Common myeloid progenitor, CD34-positive (primary cell): ENCODE results near the gene CSMD2.

ENCODE experiments used
- CTCF ChIA-PET: fragments of 350-600 bp; sonication (Branson Sonifier 250); formaldehyde crosslinking; loops from one replicate; lab custom pipeline; 2021; ENCODE audit warnings: antibody characterized with exemption; lab: Charles Lee
- POLR2A ChIA-PET: fragments of 350-600 bp; sonication (Branson Sonifier 250); formaldehyde crosslinking; loops from one replicate; lab custom pipeline; 2021; ENCODE audit warnings: antibody characterized with exemption; lab: Charles Lee
- DNase-seq, 3 donors: peaks; one replicate each; pipeline versions ENCODE4 v3.0.0 to v3.0.0-alpha.2; 2013
- H3K27ac ChIP-seq, 2 experiments: 1 replicate in 1 of 2; 2 replicates in 1 of 2; pipeline ENCODE4 v1.7.0; 2013; ENCODE audit warnings: inconsistent platforms in 2 of 2, low read length in 2 of 2, mild to moderate bottlenecking in 2 of 2, low read depth in 1 of 2, moderate library complexity in 1 of 2; ENCODE audit not compliant: severe bottlenecking in 2 of 2, insufficient read depth in 1 of 2, poor library complexity in 1 of 2
- H3K27me3 ChIP-seq, 5 experiments: replicated peaks in 2 of 5; 1 replicate in 3 of 5; 2 replicates in 2 of 5; pipeline versions ENCODE4 v1.6.1 to v1.7.0; 2013; ENCODE audit warnings: low read length in 4 of 5, mild to moderate bottlenecking in 2 of 5, moderate library complexity in 2 of 5, inconsistent platforms in 1 of 5; ENCODE audit not compliant: insufficient read depth in 5 of 5, control insufficient read depth in 4 of 5
- H3K36me3 ChIP-seq, 4 experiments: 1 replicate in 2 of 4; 2 replicates in 2 of 4; pipeline versions ENCODE4 v1.6.1 to v1.7.0; 2013; ENCODE audit warnings: low read length in 3 of 4, control low read depth in 1 of 4, mild to moderate bottlenecking in 1 of 4; ENCODE audit not compliant: control insufficient read depth in 4 of 4, insufficient read depth in 4 of 4
- H3K4me1 ChIP-seq, 4 experiments: 1 replicate in 3 of 4; 2 replicates in 1 of 4; pipeline versions ENCODE4 v1.6.1 to v1.7.1; 2013; ENCODE audit warnings: low read length in 3 of 4, mild to moderate bottlenecking in 3 of 4, control low read depth in 1 of 4, inconsistent platforms in 1 of 4, moderate library complexity in 1 of 4; ENCODE audit not compliant: control insufficient read depth in 4 of 4, insufficient read depth in 4 of 4; ENCODE audit errors: control extremely low read depth in 1 of 4
- H3K4me3 ChIP-seq, 7 experiments: 1 replicate in 4 of 7; 2 replicates in 3 of 7; pipeline versions ENCODE4 v1.5.1 to v1.7.0; 2013; ENCODE audit warnings: mild to moderate bottlenecking in 7 of 7, low read length in 6 of 7, moderate library complexity in 6 of 7, inconsistent platforms in 2 of 7, low read depth in 2 of 7, control low read depth in 1 of 7; ENCODE audit not compliant: insufficient read depth in 4 of 7, control insufficient read depth in 1 of 7; ENCODE audit errors: extremely low read depth in 1 of 7
- H3K9me3 ChIP-seq, 5 experiments: 1 replicate in 4 of 5; 2 replicates in 1 of 5; pipeline versions ENCODE4 v1.6.1 to v1.7.1; 2013; ENCODE audit warnings: low read length in 4 of 5, mild to moderate bottlenecking in 2 of 5, inconsistent platforms in 1 of 5, low read depth in 1 of 5, moderate library complexity in 1 of 5; ENCODE audit not compliant: control insufficient read depth in 4 of 5, insufficient read depth in 2 of 5; ENCODE audit errors: control extremely low read depth in 1 of 5
- WGBS: methylation state at CpG from one replicate; pipeline ENCODE4 v1.1.5; 2013; ENCODE audit not compliant: insufficient coverage; 5-methylcytosine and 5-hydroxymethylcytosine counted together

The CSMD2 gene

DNA sequence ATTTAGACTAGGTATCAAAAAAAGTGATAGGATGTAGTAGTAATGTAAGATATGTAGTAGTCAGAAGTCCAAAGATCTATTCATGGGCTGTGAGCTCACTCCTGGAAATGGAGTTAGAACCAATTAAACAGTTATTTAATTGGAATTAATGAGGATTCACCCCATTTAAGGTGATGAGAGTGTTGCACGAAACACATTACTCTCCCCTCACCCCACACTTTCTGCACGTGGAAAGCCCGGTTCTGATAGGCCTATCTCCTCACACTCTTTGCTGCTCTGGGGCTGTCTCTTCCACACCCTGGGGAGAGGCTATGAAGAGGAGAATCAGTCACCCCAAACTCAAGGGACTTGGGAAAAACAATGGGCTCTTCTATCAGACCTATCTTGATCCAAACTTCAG lies 174.7 kb downstream of the CSMD2 start:
- 60% methylated on average over 2 of the region's 3 CpGs for WGBS

GRCh38 chr1:33988161-33988560 lies 176.9 kb downstream of the CSMD2 start:
- CTCF ChIA-PET: no interaction called here
- POLR2A ChIA-PET: no interaction called here
- H3K4me3 ChIP-seq: no peak overlapping the region
- H3K27me3 ChIP-seq: peaks cover 0 to 29% (median 0%) of the 10 kb centered on the region in 5 experiments
- no peaks in the 10 kb centered on the region for H3K9me3 ChIP-seq
- DNase-seq: no peak
- WGBS: 82% methylated on average over 3 of the region's 3 CpGs
- no peaks in the 10 kb centered on the region for H3K36me3 ChIP-seq
- H3K27ac ChIP-seq: no peak overlapping the region
- H3K4me1 ChIP-seq: no peaks in the 10 kb centered on the region

More for the DNA sequence above, 174.7 kb downstream of the CSMD2 start:
- DNase-seq: no peak
- no peak overlapping the region for H3K4me3 ChIP-seq
- CTCF ChIA-PET: no interaction called here
- POLR2A ChIA-PET: no interaction called here
- no peaks in the 10 kb centered on the region for H3K36me3 ChIP-seq
- peaks cover 0 to 22% (median 0%) of the 10 kb centered on the region in 5 experiments for H3K27me3 ChIP-seq
- H3K27ac ChIP-seq: no peak overlapping the region
- no peaks in the 10 kb centered on the region for H3K4me1 ChIP-seq
- no peaks in the 10 kb centered on the region for H3K9me3 ChIP-seq

GRCh38 chr1:33986390-33987095 lies 178.5 kb downstream of the CSMD2 start:
- H3K27me3 ChIP-seq: peaks cover 0 to 44% (median 2%) of the 10 kb centered on the region in 5 experiments
- CTCF ChIA-PET: no interaction called here
- no peak overlapping the region for H3K27ac ChIP-seq
- H3K4me3 ChIP-seq: no peak overlapping the region
- 93% methylated on average over 3 of the region's 5 CpGs for WGBS
- no peaks in the 10 kb centered on the region for H3K4me1 ChIP-seq
- no peaks in the 10 kb centered on the region for H3K36me3 ChIP-seq
- no peaks in the 10 kb centered on the region for H3K9me3 ChIP-seq
- POLR2A ChIA-PET: no interaction called here
- DNase-seq: no peak

GRCh38 chr1:33985656-33986055 lies 179.4 kb downstream of the CSMD2 start:
- H3K27me3 ChIP-seq: peaks cover 0 to 50% (median 2%) of the 10 kb centered on the region in 5 experiments
- no peak for DNase-seq
- H3K4me1 ChIP-seq: no peaks in the 10 kb centered on the region
- no peaks in the 10 kb centered on the region for H3K9me3 ChIP-seq
- no peaks in the 10 kb centered on the region for H3K36me3 ChIP-seq
- 91% methylated on average over 4 of the region's 4 CpGs for WGBS
- no peak overlapping the region for H3K27ac ChIP-seq
- POLR2A ChIA-PET: no interaction called here
- CTCF ChIA-PET: interaction anchor here (1.5 kb wide), 1 partner anchor 28 kb away, joined by 3 read pairs; no protein-coding TSS in a partner anchor
- no peak overlapping the region for H3K4me3 ChIP-seq

GRCh38 chr1:33984906-33985565 lies 180.0 kb downstream of the CSMD2 start:
- Histone ChIP-seq H3K27me3 (peaks cover 0 to 50% (median 2%) of the 10 kb centered on the region in 5 experiments), H3K4me1 (no peaks in the 10 kb centered on the region), H3K36me3 (no peaks in the 10 kb centered on the region), H3K4me3 (no peak overlapping the region), H3K9me3 (no peaks in the 10 kb centered on the region), H3K27ac (no peak overlapping the region)
- POLR2A ChIA-PET: interaction anchor here (0.6 kb wide), 1 partner anchor 656 kb away, joined by 3 read pairs; no protein-coding TSS in a partner anchor
- no peak for DNase-seq
- CTCF ChIA-PET: interaction anchor here (1.5 kb wide), 1 partner anchor 29 kb away, joined by 3 read pairs; no protein-coding TSS in a partner anchor
- 63% methylated on average over 8 of the region's 13 CpGs for WGBS

DNA sequence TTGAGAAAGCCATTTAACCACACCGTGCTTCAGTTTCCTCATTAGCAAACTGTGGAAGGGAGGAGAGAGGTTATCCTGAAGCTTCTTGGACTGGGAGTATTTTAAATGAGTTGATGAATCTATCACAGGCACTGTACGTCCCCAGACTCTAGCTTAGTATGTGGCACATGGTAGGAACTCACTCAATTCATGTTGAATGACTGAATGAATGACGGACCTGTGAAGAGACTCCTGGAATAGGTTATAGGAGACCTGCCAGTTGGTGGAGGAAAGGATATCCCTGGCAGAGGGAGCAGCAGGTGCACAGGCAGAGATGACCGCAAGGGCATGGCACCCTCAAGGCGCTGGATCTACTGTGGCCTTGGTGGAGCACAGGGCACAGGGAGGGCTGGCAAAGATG lies 182.6 kb downstream of the CSMD2 start:
- ChIA-PET CTCF (no interaction called here), POLR2A (no interaction called here)
- DNase-seq: no peak
- no peak overlapping the region for H3K27ac ChIP-seq
- H3K4me3 ChIP-seq: no peak overlapping the region
- H3K27me3 ChIP-seq: peaks cover 0 to 49% (median 5%) of the 10 kb centered on the region in 5 experiments
- H3K9me3 ChIP-seq: no peaks in the 10 kb centered on the region
- 95% methylated on average over 4 of the region's 5 CpGs for WGBS
- H3K36me3 ChIP-seq: no peaks in the 10 kb centered on the region
- no peaks in the 10 kb centered on the region for H3K4me1 ChIP-seq

DNA sequence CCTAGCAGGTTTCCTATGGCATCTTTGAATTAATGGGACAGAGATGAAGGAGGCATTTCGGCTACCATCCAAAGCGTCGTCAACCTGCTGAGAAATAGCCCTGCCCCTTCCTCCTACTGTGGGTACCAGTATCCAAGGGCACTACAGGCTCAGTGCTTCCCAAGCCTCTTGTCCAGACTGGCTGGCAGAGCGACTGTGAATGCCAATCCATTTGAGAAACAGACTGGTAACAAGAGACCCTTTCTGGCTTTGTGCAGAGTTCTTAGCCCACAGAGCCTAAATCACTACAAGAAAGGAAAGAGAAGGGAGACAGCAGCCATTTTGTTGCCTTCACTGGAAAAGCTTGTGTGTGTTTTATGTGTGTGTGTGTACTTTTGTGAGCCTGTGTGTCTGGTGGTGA lies 185.7 kb downstream of the CSMD2 start:
- Histone ChIP-seq H3K27me3 (peaks cover 0 to 38% (median 8%) of the 10 kb centered on the region in 5 experiments), H3K9me3 (no peaks in the 10 kb centered on the region), H3K4me3 (no peak overlapping the region), H3K4me1 (no peaks in the 10 kb centered on the region), H3K36me3 (no peaks in the 10 kb centered on the region), H3K27ac (no peak overlapping the region)
- ChIA-PET POLR2A (no interaction called here), CTCF (no interaction called here)
- DNase-seq: no peak
- WGBS: 90% methylated on average over 3 of the region's 4 CpGs
